GM21529 (cell line): ENCODE measurements around the gene THRB.

ENCODE experiments used
- ATAC-seq: cut with Tn5 transposase; IDR thresholded peaks from one replicate; pipeline ENCODE4 v1.9.1; 2021; ENCODE audit not compliant: unreplicated experiment

The THRB gene

DNA sequence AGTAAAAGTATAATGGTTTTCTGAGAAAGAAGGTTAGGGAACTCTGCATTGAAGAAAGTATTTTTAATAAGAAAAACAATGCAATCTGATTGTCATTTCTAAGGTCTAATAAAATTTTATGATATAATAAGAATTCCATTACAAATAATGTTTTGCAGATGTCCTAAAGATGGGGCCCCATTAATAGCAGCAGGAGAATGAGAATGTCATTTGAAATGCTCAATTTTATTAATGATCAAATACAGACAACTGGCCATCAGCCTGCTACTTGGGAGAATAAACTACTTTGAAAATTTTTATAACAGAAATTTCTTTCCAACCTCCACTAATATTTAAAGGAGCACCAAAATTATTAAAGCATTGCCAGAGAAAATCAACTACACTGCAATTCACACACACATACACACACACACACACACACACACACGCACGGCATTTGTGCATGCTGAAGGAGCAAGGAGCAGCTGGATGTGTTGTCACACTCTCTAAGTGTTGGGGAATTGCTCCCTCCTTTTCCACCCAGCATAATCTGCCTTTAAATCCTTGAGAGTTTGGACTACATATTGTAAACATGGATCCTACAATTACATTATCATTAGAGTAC is 109.5 kb downstream of the THRB start:
- ATAC-seq: no peak

DNA sequence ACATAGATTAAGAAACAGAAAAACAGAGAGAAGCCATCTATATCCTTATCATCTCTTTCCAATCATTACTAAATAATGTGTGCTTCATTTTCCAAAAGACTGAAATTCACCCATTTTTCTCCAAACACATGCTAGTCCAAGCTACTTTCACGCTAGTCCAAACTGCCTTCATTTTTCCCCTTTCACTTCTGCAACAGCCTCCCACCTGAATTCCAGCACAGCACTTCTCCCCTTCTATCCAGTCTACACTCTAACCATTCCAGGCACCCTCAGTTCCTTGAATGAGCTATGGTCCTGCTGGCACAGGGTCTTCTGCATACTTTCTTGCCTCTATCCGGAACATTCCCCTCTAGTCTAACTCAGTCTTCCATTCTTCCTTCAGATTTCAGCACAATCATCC is 112.0 kb downstream of the THRB start:
- ATAC-seq: no peak

DNA sequence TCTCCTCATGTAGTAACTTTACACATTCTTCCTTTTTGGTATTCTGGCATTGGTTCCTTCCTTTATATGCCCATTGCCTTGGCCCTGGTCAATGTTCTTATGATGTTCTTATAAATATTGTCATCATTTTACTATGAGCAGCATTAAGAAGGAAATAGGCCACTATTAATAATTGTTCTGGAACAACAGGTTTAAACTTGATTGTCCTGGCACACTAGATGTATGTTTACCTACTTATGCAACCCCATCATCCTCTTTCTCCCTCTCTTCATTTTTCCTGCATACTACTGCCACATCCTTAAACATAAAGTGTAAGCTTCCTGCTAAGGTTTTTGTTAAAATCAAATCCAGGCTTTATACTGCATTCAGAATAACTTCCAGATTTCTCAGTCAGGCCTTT is 114.7 kb downstream of the THRB start:
- no peak for ATAC-seq

DNA sequence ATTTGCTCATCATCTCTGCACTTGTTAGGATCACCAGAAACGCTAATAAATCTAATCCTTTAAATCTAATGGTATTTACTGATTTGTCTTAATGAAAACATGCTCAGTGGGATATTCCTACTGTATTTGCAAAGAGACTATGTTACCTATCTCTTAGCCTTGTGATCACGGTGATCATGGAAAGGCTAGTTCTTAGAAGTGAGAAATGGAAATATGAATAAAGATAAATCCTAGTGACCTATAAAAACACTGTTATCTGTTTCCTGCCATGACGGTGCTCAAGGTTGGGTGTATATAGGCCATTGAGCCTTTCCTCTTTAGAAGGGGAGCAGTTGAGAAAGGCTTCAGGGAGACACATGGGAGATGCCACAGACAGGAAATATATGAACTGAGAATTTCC is 116.3 kb downstream of the THRB start:
- no peak for ATAC-seq

DNA sequence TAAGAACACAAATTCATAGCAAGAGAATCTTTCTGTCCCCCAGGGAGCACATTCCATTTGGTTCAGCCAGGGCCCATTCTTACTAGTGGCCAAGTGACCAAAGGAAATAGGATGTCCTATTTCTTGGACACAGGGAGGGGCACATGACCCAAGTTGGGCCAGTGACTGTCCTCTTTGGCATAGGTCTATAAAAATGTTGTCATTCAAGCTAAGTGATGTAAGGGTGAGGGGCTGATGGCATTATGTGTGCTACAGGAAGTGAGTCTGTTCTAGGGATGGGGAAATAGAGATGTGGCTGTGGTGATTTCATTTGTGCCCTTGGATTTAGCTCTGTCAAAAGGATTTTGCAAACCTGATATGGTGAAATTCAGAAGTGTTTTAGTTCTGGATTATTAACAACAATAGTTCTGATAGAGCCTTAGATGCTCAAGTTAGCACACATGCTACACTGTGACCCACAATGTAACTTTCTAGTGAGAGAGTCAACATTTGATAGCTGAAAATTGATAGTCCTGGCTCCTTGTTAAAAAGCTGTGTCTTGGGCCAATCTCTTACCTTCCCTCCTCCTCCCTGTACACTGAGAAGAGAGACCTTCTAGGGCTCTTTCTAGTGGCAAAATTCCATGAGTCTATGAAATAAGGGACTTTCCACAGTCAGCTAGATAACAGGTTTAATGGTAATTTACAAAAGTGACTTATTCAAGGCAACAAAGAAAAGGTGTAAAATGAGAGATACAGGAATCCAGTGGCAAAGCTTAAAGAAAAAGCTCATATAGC is 117.2 kb downstream of the THRB start:
- ATAC-seq: no peak

DNA sequence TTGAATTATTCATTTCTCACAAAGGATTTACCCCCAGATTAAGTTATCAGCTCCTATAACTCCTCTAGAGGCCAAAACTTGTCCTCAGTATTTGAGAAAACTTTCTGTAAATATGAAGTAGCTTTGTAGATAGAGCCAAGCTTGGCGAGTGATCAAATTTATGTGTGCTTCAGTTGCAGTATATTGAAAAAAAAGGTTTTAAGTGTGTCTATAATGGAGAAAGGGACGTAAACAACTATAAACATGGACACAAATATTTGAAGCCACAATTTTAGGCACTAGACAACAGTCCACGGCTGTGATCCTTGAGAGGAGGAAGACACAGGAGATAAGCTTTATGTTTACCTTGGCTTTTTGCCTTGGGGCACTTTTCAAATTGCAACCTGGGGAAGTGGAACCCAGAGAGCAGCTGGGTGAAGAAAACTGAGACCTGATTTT is 118.7 kb downstream of the THRB start:
- no peak for ATAC-seq

DNA sequence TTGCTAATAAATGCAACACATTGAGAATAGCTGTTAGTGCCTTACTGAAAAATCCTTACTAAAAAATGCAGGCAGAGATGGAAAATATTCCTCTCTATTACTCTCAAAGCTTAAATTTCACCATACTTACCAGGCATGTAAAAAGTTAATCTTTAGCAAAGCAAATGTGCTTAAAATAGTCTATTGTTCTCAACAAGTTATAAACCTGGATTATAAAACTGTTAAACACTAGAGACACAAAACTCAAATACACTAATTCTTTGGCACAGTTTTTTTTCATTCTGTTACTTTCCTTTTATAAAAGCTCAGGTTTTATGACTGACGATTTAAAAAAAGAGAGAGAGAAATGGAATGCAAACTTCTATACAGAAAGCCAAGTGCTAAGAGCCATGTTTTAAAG is 119.8 kb downstream of the THRB start:
- no peak for ATAC-seq

DNA sequence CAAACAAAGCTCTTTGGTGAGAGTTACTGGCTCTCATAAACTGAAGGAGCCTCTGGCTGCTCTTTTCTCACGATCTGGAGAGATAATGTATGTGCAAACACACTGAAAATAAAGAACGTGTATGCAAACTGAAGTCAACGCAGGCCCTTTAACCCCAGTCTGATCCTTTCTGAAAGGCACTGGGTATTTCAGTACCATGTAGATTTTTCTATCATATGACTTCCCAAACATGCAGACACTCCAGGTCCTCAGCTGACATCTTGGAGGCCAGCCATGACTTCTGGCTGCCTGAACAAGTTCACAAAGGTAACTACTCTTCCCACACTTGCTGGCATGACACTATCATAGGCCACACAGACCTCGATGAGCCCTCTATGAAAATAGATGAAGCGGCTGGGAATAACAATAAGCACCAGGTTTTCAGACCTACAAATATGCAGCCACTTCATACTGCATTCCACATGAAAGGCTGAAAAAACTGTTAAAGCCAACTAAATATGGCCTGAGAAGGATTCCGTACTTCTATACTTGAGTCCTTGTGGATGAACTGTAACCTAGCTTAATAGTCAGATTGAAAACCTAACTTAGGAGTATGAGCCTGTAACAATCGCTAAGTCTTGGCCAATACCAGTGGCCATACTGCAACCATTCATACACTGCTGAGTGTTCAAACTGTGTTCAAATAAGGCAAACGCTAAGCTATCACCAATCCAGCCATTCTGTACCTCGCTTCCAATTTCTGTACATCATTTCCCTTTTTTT is 121.3 kb downstream of the THRB start:
- no peak for ATAC-seq

DNA sequence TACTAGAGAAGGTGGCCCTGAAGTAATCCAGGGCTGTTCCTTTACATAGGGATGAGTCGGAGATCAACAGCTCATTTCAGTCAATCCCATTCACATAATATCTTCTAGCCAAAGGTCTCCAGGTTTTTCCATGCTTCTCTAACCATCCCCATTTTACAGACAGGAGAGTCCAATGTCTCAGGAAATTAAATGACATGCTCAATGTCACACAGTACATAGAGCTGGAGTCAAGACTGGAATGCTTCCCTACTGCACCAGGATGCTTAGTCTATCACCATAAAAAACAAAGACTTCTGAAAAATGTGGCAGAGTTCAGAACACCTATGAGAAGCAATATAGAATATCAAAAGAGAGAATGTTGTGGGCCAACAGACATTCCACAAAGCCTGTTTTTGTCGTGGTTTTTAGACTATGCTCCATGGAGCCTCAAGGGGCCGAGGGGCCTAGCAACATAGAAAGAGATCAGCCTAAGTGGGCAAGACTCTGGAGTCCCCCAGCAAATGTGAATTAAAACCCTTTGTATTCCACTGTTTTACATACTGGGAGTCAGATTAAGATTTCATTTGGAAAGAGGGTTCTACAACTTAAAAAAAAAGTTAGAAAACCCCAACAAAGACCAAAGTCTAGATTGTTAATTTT is 122.0 kb downstream of the THRB start:
- ATAC-seq: no peak

DNA sequence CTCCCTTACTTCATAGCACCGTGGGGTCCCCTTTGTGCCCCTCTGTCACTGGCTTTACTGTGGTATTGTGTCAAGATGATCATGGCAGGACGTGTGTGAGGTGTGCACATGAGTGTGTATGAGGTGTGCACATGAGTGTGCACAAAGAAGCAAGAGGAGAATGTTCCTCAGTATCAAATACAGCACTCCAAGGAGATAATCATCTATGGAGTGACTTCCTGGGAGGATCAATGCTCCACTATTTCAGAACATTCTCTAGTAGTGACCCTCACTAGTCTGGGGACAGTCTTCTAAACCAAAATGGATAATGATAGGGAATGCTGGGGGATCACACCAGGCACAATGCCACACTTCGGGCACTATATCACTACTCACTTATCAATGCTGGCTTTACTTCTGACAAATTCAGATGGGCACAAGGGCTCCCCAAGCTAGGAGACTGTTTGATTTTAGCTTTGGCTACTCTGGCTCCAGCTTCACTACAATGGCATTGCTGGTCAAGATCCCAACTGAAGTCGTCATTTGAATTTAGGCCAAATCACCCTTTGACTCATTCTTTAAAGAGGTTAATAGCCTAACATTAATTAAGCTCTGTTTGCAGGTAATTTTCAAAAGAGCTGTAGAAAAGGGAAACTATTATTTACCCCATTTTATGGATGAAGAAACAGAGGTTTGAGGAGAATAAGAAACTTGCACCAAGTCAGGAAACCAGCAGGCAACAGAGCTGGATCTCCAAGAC is 124.1 kb downstream of the THRB start:
- no peak for ATAC-seq

DNA sequence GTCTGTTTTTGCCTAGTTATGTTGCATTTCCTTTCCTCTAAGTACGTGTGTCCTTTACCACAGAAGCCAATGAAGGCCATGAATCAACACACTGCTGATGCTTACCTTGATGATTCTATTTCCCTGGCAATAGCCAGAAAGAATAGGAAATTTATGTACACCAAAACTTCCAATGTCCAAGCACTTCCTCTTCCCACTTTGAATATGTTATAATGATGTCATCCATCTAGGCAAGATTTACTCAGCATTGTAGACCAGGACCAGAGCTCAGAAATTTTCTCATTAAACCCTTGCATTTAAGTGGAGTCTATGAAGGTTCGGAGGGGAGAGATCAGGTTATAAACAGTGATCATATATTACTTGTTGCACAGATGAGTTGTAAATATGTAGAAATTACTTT is 126.0 kb downstream of the THRB start:
- ATAC-seq: no peak

DNA sequence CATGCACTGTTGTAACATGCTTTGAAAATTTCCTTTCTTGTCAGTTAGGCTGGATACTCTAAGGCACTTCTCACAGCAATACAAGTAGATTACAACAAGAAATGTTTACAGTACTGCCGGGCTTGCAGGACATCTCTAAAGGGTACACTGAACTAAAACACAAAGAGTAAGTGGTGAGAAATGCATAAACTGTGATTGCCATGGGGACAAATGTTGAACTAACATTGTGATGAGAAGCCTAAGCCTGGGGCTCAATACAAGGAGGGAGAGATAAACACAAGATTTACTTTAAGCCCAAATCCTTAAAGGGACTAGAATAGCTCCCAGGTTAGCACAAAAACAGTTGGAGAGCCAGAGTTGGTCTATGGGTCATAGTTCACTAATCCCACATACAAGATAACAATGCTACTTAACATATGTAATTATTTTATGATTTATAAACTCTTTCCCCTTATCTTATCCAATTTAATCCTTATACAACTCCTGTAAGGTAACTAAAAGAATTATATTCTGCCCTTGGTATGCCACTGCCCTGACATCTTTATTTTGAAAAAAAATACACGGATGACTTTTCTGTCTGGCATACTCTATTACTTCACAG is 126.9 kb downstream of the THRB start:
- no peak for ATAC-seq

DNA sequence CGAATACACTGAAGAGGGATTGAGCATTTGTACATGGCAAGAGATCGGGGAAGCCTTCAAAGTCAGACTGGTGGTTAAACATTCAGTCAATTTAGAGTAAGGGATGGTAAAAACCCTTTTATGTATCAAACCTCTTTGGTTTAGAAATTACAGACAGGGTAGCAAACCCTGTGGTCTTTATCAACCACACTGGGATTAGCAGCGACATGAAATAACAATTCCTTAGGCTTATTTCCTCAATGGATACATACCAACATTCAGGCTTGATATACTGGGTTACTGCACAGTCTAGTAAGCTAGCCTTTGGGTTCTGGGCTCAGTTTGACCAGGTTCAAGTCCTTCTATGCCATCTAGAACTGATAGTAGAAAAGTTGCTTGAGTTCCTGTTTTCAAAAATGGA is 127.4 kb downstream of the THRB start:
- no peak for ATAC-seq

DNA sequence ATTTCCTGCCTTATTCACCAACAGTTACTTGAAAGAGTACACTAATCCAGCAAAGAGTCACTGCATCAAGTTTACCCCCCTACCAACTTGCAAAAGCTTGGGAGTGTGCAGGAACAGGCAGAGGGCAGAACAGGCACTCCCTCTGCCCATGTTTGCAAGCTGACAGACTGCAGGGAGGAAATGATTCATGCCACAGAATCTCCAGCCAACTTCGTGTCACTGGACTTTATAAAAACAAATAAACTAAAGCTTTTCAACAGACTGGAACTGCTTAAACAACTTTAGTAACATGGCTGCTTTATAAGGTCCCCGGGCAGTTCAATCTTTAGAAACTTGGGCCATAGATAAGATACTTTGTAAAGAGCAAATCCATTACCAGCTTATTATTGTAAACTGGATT is 129.5 kb downstream of the THRB start:
- ATAC-seq: no peak

DNA sequence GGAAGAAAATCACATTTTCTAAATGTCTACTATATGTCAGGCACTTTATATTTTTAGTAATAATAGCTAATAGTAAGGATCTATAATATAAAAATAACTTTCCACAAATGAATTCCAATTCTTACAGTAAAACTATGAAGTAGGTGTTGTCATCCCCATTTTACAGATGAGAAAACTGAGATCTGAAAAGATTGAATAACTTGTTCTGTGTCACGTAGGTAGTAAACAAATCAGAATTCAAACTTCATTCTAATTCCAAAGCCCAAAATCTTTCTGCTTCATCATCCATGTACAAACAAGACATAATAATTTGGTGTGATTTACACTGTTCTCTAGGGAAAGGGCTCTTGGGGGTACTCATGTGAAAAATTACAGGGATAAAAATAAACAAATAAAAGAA is 130.3 kb downstream of the THRB start:
- ATAC-seq: no peak

DNA sequence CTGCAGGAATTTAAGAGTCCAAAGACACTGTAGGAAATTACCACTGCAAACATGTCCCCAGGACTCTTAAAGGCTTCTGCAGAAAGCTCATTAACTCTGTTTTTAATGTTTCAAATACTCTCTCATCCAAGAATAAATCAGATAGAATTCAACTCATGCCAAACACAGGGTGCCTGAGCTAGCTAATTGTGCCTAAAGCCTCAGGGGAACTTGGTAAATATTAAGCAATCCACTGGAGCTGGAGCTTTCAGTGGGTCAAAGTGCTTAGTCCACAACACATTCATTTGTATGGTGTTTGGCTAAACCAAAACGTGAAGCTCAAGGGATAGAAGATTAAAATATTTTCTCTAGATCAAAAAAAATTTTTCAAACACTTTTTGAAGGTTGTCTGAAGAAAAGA is 131.4 kb downstream of the THRB start:
- no peak for ATAC-seq

DNA sequence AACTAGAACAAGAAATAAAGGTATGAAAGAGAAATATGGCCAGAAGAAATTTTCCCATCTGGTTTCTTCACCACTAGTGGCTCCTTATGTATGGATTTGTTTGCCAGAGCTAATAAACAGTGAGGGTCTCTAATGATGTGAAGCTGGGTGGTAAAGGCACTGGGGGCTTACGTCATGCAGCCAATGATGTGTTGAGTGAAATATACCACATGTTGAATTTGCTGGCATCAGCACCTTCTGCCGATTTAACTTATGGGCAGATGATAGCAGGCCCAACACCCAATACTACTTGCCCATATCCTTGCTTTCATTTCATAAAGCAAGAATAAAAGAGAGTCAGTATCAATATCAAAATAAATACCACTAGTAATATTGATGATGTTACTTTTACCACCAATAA is 133.0 kb downstream of the THRB start:
- no peak for ATAC-seq

DNA sequence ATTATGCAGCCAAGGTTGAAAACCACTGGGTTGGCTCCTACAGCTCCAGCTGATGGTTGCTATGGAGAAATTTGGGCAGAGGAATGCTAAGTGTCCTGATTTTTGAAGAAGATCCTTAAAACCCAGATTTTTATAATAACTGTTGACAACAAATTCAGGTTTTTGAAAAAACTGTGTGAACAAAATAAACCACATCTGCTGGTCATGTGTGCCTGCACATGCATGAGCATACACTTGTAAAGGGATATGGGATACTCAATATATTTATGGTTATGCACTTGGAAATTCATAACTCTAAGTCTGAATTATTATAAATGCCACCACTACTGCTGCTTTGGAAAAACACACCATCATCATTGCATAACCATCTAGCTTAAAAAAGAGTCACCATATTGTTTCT is 133.7 kb downstream of the THRB start:
- ATAC-seq: no peak

DNA sequence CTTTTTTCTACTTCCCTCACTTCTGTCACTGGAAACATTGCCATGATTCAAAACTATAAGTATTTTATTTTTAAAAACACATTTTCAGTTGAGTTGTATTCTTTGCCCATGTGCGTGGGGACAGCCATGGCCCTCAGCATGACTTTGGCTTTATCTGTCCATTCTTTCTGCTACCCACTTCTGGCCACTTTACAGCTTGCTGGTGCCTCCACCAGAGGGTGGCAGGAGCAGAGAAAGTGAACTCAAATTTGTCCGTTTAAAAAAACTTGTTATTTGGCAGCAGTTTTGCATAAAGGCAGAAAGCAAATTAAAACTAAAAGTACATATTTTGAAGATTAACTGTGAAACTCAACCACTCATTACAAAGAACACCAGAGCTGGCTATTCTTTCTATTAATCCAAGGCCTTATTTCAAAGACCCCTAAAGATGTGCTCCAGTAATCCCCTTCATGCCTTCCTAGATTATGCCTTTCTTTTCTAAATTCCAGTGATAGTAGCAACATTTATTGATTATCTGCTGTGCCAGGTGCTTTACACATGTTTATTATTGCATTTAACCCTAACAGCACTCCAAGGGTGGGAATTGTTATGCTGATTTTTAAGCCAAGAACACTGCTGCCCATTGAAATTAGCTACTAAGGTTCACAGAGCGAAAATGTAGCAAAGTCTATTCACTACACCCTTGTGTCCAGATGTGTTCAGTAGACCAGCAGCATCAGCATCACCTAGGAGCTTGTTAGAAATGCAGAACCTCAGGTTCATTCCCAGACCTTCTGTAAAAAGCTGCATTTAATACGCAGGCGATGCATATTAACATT is 134.8 kb downstream of the THRB start:
- ATAC-seq: no peak

DNA sequence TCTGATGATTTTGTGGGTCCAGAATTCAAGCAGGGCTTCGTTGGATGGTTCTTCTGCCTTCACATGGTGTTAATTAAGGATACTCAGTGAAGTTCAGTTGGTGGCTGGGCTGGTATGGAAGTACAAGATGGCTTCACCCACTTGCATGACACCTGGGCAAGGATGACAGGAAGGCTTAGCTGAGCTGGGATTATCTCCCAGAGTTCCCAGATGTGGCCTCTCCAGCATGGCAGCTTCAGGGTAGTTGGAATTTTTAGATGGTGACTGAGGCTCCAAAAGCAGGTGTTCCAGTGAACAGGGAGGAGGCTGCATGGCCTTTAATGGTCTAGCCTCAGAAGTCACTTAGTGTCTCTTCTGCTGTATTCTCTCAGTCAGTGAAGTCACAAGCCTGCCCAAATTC is 135.5 kb downstream of the THRB start:
- ATAC-seq: no peak
